T-helper 22 cell (primary cell): ENCODE results near the gene ERBB4.

Experiments
- DNase-seq: peaks from one replicate; pipeline ENCODE4 v3.0.0-alpha.2; 2020; ENCODE audit warnings: low read depth

ERBB4 gene

GRCh38 chr2:211823886-211824479 lies 714.6 kb downstream of the ERBB4 start:
- no peak for DNase-seq

- no peak for DNase-seq
Measured at GRCh38 chr2:211822686-211823335, 715.8 kb downstream of the ERBB4 start.

- no peak for DNase-seq
Measured at GRCh38 chr2:211816754-211817153, 721.8 kb downstream of the ERBB4 start.

- DNase-seq: no peak
Measured at GRCh38 chr2:211812587-211812986, 726.0 kb downstream of the ERBB4 start.

- no peak for DNase-seq
Measured at GRCh38 chr2:211802666-211803065, 735.9 kb downstream of the ERBB4 start.

- no peak for DNase-seq
Measured at GRCh38 chr2:211800001-211800400, 738.6 kb downstream of the ERBB4 start.

GRCh38 chr2:211798868-211799267 lies 739.7 kb downstream of the ERBB4 start:
- no peak for DNase-seq

- no peak for DNase-seq
Measured at GRCh38 chr2:211793690-211794089, 744.9 kb downstream of the ERBB4 start.

- no peak for DNase-seq
Measured at GRCh38 chr2:211789982-211790381, 748.6 kb downstream of the ERBB4 start.

- DNase-seq: no peak
Measured at GRCh38 chr2:211766689-211767088, 771.9 kb downstream of the ERBB4 start.

GRCh38 chr2:211762479-211762878 lies 776.1 kb downstream of the ERBB4 start:
- DNase-seq: no peak

- DNase-seq: no peak
Measured at GRCh38 chr2:211760103-211760502, 778.5 kb downstream of the ERBB4 start.

- DNase-seq: no peak
Measured at GRCh38 chr2:211756266-211756665, 782.3 kb downstream of the ERBB4 start.

GRCh38 chr2:211755187-211755586 lies 783.4 kb downstream of the ERBB4 start:
- no peak for DNase-seq

- DNase-seq: no peak
Measured at GRCh38 chr2:211751848-211752247, 786.8 kb downstream of the ERBB4 start.

- no peak for DNase-seq
Measured at GRCh38 chr2:211748339-211748738, 790.3 kb downstream of the ERBB4 start.

GRCh38 chr2:211745295-211746097 lies 793.1 kb downstream of the ERBB4 start:
- DNase-seq: no peak

- DNase-seq: no peak
Measured at GRCh38 chr2:211744379-211744778, 794.2 kb downstream of the ERBB4 start.

- DNase-seq: no peak
Measured at GRCh38 chr2:211741966-211742365, 796.6 kb downstream of the ERBB4 start.

GRCh38 chr2:211737282-211737681 lies 801.3 kb downstream of the ERBB4 start:
- DNase-seq: no peak

GRCh38 chr2:211730215-211730614 lies 808.4 kb downstream of the ERBB4 start:
- DNase-seq: no peak

GRCh38 chr2:211729433-211729832 lies 809.2 kb downstream of the ERBB4 start:
- no peak for DNase-seq

GRCh38 chr2:211724933-211725332 lies 813.7 kb downstream of the ERBB4 start:
- DNase-seq: no peak
